GM23338 (cell line): ENCODE measurements around the gene NUP153. TPM values are rescaled to one million over a fixed set of nuclear protein-coding genes. Genes with fewer than 3 reads are reported as not detected.

Experiments
- ATAC-seq: fragments of 200-7000 bp; cut with Tn5 transposase; 3 replicates; pipeline ENCODE4 v1.9.1; 2020
- DNase-seq: peaks from one replicate; pipeline ENCODE4 v3.0.0-alpha.2; 2015; ENCODE audit warnings: low spot score
- H2AFZ ChIP-seq: fragments of 200-600 bp; sonication (generic); 2 replicates; pipeline ENCODE4 v1.8.0; 2016; ENCODE audit warnings: antibody characterized with exemption, mild to moderate bottlenecking, moderate library complexity
- H3F3A ChIP-seq: fragments of 200-600 bp; sonication (generic); replicated peaks from 2 replicates; pipeline ENCODE4 v1.8.0; 2017; ENCODE audit warnings: antibody characterized with exemption, mixed run types, low read depth
- H3K27ac ChIP-seq: fragments of 200-600 bp; sonication (generic); 2 replicates; pipeline ENCODE4 v1.6.1; 2016; ENCODE audit warnings: low read depth
- H3K27me3 ChIP-seq: fragments of 200-600 bp; sonication (generic); 2 replicates; pipeline ENCODE4 v1.8.0; 2016; ENCODE audit warnings: mild to moderate bottlenecking, mixed run types, moderate library complexity; ENCODE audit not compliant: insufficient read depth
- H3K36me3 ChIP-seq: fragments of 200-600 bp; sonication (generic); 2 replicates; pipeline ENCODE4 v1.8.0; 2016; ENCODE audit warnings: mild to moderate bottlenecking; ENCODE audit not compliant: insufficient read depth
- H3K4me1 ChIP-seq: fragments of 200-600 bp; sonication (generic); 2 replicates; pipeline ENCODE4 v1.8.0; 2016; ENCODE audit warnings: mild to moderate bottlenecking, moderate library complexity; ENCODE audit not compliant: insufficient read depth
- H3K4me2 ChIP-seq: fragments of 200-600 bp; sonication (generic); 2 replicates; pipeline ENCODE4 v1.7.1; 2017; ENCODE audit warnings: mixed run types
- H3K4me3 ChIP-seq: fragments of 200-600 bp; sonication (generic); 2 replicates; pipeline ENCODE4 v1.6.1; 2016; ENCODE audit warnings: mixed run types
- H3K79me2 ChIP-seq: fragments of 200-600 bp; sonication (generic); replicated peaks from 2 replicates; pipeline ENCODE4 v1.8.0; 2017; ENCODE audit warnings: mild to moderate bottlenecking; ENCODE audit not compliant: insufficient read depth
- H3K9me2 ChIP-seq: fragments of 200-600 bp; sonication (generic); 2 replicates; pipeline ENCODE4 v1.8.0; 2017; ENCODE audit not compliant: insufficient read depth
- H4K20me1 ChIP-seq: fragments of 200-600 bp; sonication (generic); replicated peaks from 2 replicates; pipeline ENCODE4 v1.8.0; 2017; ENCODE audit warnings: mild to moderate bottlenecking; ENCODE audit not compliant: insufficient read depth
- H3K27ac Mint-ChIP-seq: 2 replicates; pipeline ENCODE4 v1.8.0; 2020; ENCODE audit warnings: inconsistent platforms, mild to moderate bottlenecking, moderate library complexity, mixed read lengths
- H3K27me3 Mint-ChIP-seq: 3 replicates; pipeline ENCODE4 v1.8.0; 2022; ENCODE audit warnings: low read depth, mild to moderate bottlenecking, moderate library complexity, mixed read lengths, inconsistent platforms; ENCODE audit not compliant: insufficient read depth, poor library complexity
- H3K36me3 Mint-ChIP-seq: 3 replicates; pipeline ENCODE4 v1.8.0; 2021; ENCODE audit warnings: low read depth, mild to moderate bottlenecking, inconsistent platforms, moderate library complexity, mixed read lengths
- H3K4me1 Mint-ChIP-seq: 3 replicates; pipeline ENCODE4 v1.8.0; 2020; ENCODE audit warnings: mild to moderate bottlenecking, inconsistent platforms, mixed read lengths
- H3K4me3 Mint-ChIP-seq: 3 replicates; pipeline ENCODE4 v1.8.0; 2021; ENCODE audit warnings: moderate library complexity, mild to moderate bottlenecking, inconsistent platforms, mixed read lengths
- H3K9me3 Mint-ChIP-seq: 3 replicates; pipeline ENCODE4 v1.8.0; 2020; ENCODE audit warnings: moderate library complexity, mild to moderate bottlenecking, inconsistent platforms, mixed read lengths
- CREB1 ChIP-seq: fragments of 250-450 bp; sonication (Bioruptor Pico); IDR thresholded peaks from 2 replicates; pipeline ENCODE4 v1.5.0; 2020; ENCODE audit warnings: low read depth, mild to moderate bottlenecking, moderate library complexity
- CTCF ChIP-seq, 2 experiments: fragments of 200-600 bp in 1 of 2; sonication (generic) in 1 of 2; conservative IDR thresholded peaks; 2 replicates each; pipeline versions ENCODE4 v1.5.1 to v1.6.1; 2016 to 2017; ENCODE audit warnings: antibody characterized with exemption in 2 of 2, low read depth in 2 of 2, mild to moderate bottlenecking in 2 of 2, moderate library complexity in 1 of 2
- EZH2phosphoT487 ChIP-seq: fragments of 200-600 bp; sonication (generic); IDR thresholded peaks from one replicate; pipeline ENCODE4 v1.8.1; 2018; ENCODE audit warnings: antibody characterized with exemption; ENCODE audit not compliant: unreplicated experiment
- JUNB ChIP-seq: IDR thresholded peaks from one replicate; pipeline ENCODE4 v1.6.1; 2016; ENCODE audit warnings: antibody characterized with exemption; ENCODE audit not compliant: unreplicated experiment
- POLR2AphosphoS5 ChIP-seq: IDR thresholded peaks from 2 replicates; pipeline ENCODE4 v1.6.1; 2016; ENCODE audit warnings: antibody characterized with exemption, low read depth
- ZNF331 ChIP-seq: fragments of 250-450 bp; sonication (Bioruptor Pico); IDR thresholded peaks from 2 replicates; pipeline ENCODE4 v1.5.0; 2020; ENCODE audit warnings: low read depth, mild to moderate bottlenecking, moderate library complexity
- ZNF462 ChIP-seq: fragments of 250-450 bp; sonication (Bioruptor Pico); IDR thresholded peaks from 2 replicates; pipeline ENCODE4 v1.5.0; 2020; ENCODE audit warnings: mild to moderate bottlenecking, moderate library complexity
- polyA plus RNA-seq: library from polyadenylated mRNA; unstranded; fragments of >200 nt; fragmentation: Nextera tagmentation; extraction: Ambion mirVana; gene quantifications from 2 replicates; pipeline ENCODE4 v1.2.1, GENCODE V29; 2016
- total RNA-seq: library from RNA; depleted of rRNA; stranded (reverse); fragments of >200 nt; shearing (Covaris generic); gene quantifications from 2 replicates; pipeline ENCODE4 v1.2.3, GENCODE V29; 2014
- TF ChIP-seq, protein P1 (sequence below): IDR thresholded peaks from 2 replicates; pipeline ENCODE4 v1.6.1; 2016; ENCODE audit warnings: antibody characterized with exemption
- TF ChIP-seq, protein P2 (sequence below): IDR thresholded peaks from one replicate; pipeline ENCODE4 v1.6.1; 2018; ENCODE audit warnings: antibody characterized with exemption; ENCODE audit not compliant: unreplicated experiment

Gene NUP153
- total and polyA plus RNA-seq, 2 experiments from 2014 or later: 23.8 to 88.4 TPM

- peaks cover 4% of the 10 kb centered on the region; the same call in 1 of the 2 replicates for H3F3A ChIP-seq
- peak; percentile 97 for DNase-seq
- Mint-ChIP-seq H3K36me3 (no peaks in the 10 kb centered on the region; the same call in 2 of the 3 replicates), H3K4me3 (peak within 1 kb of the TSS; percentile 74), H3K4me1 (peaks cover 9% of the 10 kb centered on the region; the same call in 2 of the 3 replicates), H3K27ac (peak within 1 kb of the TSS; percentile 75; the same call in 1 of the 2 replicates), H3K9me3 (no peaks in the 10 kb centered on the region), H3K27me3 (peaks cover 7% of the 10 kb centered on the region)
- TF ChIP-seq JUNB: no peak
- TF ChIP-seq, protein P1, sequence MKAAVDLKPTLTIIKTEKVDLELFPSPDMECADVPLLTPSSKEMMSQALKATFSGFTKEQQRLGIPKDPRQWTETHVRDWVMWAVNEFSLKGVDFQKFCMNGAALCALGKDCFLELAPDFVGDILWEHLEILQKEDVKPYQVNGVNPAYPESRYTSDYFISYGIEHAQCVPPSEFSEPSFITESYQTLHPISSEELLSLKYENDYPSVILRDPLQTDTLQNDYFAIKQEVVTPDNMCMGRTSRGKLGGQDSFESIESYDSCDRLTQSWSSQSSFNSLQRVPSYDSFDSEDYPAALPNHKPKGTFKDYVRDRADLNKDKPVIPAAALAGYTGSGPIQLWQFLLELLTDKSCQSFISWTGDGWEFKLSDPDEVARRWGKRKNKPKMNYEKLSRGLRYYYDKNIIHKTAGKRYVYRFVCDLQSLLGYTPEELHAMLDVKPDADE: no peak; the same call in 1 of the 2 replicates
- TF ChIP-seq CREB1 (CRISPR knock-in tag): peak; percentile 89
- TF ChIP-seq, protein P2, sequence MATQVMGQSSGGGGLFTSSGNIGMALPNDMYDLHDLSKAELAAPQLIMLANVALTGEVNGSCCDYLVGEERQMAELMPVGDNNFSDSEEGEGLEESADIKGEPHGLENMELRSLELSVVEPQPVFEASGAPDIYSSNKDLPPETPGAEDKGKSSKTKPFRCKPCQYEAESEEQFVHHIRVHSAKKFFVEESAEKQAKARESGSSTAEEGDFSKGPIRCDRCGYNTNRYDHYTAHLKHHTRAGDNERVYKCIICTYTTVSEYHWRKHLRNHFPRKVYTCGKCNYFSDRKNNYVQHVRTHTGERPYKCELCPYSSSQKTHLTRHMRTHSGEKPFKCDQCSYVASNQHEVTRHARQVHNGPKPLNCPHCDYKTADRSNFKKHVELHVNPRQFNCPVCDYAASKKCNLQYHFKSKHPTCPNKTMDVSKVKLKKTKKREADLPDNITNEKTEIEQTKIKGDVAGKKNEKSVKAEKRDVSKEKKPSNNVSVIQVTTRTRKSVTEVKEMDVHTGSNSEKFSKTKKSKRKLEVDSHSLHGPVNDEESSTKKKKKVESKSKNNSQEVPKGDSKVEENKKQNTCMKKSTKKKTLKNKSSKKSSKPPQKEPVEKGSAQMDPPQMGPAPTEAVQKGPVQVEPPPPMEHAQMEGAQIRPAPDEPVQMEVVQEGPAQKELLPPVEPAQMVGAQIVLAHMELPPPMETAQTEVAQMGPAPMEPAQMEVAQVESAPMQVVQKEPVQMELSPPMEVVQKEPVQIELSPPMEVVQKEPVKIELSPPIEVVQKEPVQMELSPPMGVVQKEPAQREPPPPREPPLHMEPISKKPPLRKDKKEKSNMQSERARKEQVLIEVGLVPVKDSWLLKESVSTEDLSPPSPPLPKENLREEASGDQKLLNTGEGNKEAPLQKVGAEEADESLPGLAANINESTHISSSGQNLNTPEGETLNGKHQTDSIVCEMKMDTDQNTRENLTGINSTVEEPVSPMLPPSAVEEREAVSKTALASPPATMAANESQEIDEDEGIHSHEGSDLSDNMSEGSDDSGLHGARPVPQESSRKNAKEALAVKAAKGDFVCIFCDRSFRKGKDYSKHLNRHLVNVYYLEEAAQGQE: no peak
- peak; percentile 19 to 24 for TF ChIP-seq CTCF (conservative IDR thresholded peaks at IDR 0.05; ENCODE audit: low read depth in 2 of 2)
- peak; percentile 87 for TF ChIP-seq POLR2AphosphoS5
- TF ChIP-seq ZNF462 (CRISPR knock-in tag): no peak
- TF ChIP-seq EZH2phosphoT487: no peak
- TF ChIP-seq ZNF331: no peak
- H3K79me2 ChIP-seq: no peaks in the 10 kb centered on the region
- peak within 1 kb of the TSS; percentile 98 for H2AFZ ChIP-seq
- H3K4me3 ChIP-seq: peak within 1 kb of the TSS; percentile 74
- H3K4me2 ChIP-seq: peak within 1 kb of the TSS; percentile 85
- no peaks in the 10 kb centered on the region for H3K36me3 ChIP-seq
- peak; percentile 90 for ATAC-seq
- peaks cover 8% of the 10 kb centered on the region; the same call in 1 of the 2 replicates for H3K4me1 ChIP-seq
- peak within 1 kb of the TSS; percentile 72; the same call in 1 of the 2 replicates for H3K27ac ChIP-seq
- H3K9me2 ChIP-seq: no peaks in the 10 kb centered on the region
- no peaks in the 10 kb centered on the region for H3K27me3 ChIP-seq
- no peaks in the 10 kb centered on the region for H4K20me1 ChIP-seq
These were observed 106.7 kb downstream of the NUP153 start, which contains the start of gene FAM8A1 for GRCh38 chr6:17599877-17600526. Gene FAM8A1 (plus strand): TSS chr6:17600302. CDS start chr6:17600410, 108 bp downstream.
